HepG2 (cell line): ENCODE data around the gene BLVRB. TPM values are rescaled to one million over a fixed set of nuclear protein-coding genes. Genes with fewer than 3 reads are reported as not detected.

ENCODE experiments used
- CAMTA2 ChIP-seq: sonication (generic); formaldehyde crosslinking; IDR thresholded peaks from 2 replicates; pipeline ENCODE4 v1.4.0; 2020; ENCODE audit warnings: mild to moderate bottlenecking, missing genetic modification reagents, borderline replicate concordance
- E2F5 ChIP-seq: sonication (generic); formaldehyde crosslinking; conservative IDR thresholded peaks from 2 replicates; pipeline ENCODE4 v1.4.0; 2020; ENCODE audit warnings: missing genetic modification reagents
- FIP1L1 ChIP-seq: fragments of 200-400 bp; formaldehyde crosslinking; IDR thresholded peaks from 2 replicates; pipeline ENCODE4 v1.6.1; 2018; ENCODE audit warnings: low read depth, mild to moderate bottlenecking, low read length, moderate library complexity, borderline replicate concordance; ENCODE audit not compliant: insufficient read depth
- FOXA1 ChIP-seq, 2 experiments: fragments of 450-650 bp in 1 of 2; sonication (generic) in 1 of 2; formaldehyde crosslinking in 1 of 2; IDR thresholded peaks; 2 replicates each; pipeline versions ENCODE4 v1.4.0 to v1.6.1; 2016 to 2020; ENCODE audit warnings: missing genetic modification reagents in 1 of 2
- FOXC1 ChIP-seq: sonication (generic); formaldehyde crosslinking; IDR thresholded peaks from 2 replicates; pipeline ENCODE4 v1.8.0; 2022; ENCODE audit warnings: mild to moderate bottlenecking, missing genetic modification reagents, borderline replicate concordance
- FOXM1 ChIP-seq: sonication (generic); formaldehyde crosslinking; IDR thresholded peaks from 2 replicates; pipeline ENCODE4 v1.5.0; 2020; ENCODE audit warnings: missing genetic modification reagents
- HNRNPH1 ChIP-seq: fragments of 200-400 bp; formaldehyde crosslinking; optimal IDR thresholded peaks from 2 replicates; pipeline ENCODE3; 2017; ENCODE audit warnings: mild to moderate bottlenecking, low read depth, low read length
- HOXA9 ChIP-seq: sonication (generic); formaldehyde crosslinking; IDR thresholded peaks from 2 replicates; pipeline ENCODE4 v1.8.1; 2022; ENCODE audit warnings: missing genetic modification reagents, mild to moderate bottlenecking, moderate library complexity, borderline replicate concordance
- MLLT10 ChIP-seq: sonication (generic); formaldehyde crosslinking; IDR thresholded peaks from 2 replicates; pipeline ENCODE4 v1.4.0; 2020; ENCODE audit warnings: missing genetic modification reagents
- MXI1 ChIP-seq: IDR thresholded peaks from 3 replicates; pipeline ENCODE4 v1.6.1; 2012; ENCODE audit warnings: low read depth, low read length, inconsistent platforms, borderline replicate concordance
- PLSCR1 ChIP-seq: sonication (generic); formaldehyde crosslinking; IDR thresholded peaks from 2 replicates; pipeline ENCODE4 v1.5.0; 2020; ENCODE audit warnings: missing genetic modification reagents, mild to moderate bottlenecking, borderline replicate concordance
- POLR2G ChIP-seq: fragments of 200-400 bp; formaldehyde crosslinking; IDR thresholded peaks from 2 replicates; pipeline ENCODE4 v1.6.1; 2018; ENCODE audit warnings: mild to moderate bottlenecking, low read depth, low read length, moderate library complexity
- SKI ChIP-seq: fragments of 450-650 bp; IDR thresholded peaks from one replicate; pipeline ENCODE4 v1.6.1; 2018; ENCODE audit warnings: mild to moderate bottlenecking; ENCODE audit not compliant: partially characterized antibody
- SP5 ChIP-seq: IDR thresholded peaks from 2 replicates; pipeline ENCODE4 v1.6.1; 2016; ENCODE audit warnings: low read depth, borderline replicate concordance
- SPEN ChIP-seq: sonication (generic); formaldehyde crosslinking; IDR thresholded peaks from 2 replicates; pipeline ENCODE4 v1.5.1; 2020; ENCODE audit warnings: low read depth, mild to moderate bottlenecking, missing genetic modification reagents
- STAT5B ChIP-seq: sonication (generic); formaldehyde crosslinking; IDR thresholded peaks from 2 replicates; pipeline ENCODE4 v1.4.0; 2020; ENCODE audit warnings: missing genetic modification reagents
- ZBTB37 ChIP-seq: sonication (generic); formaldehyde crosslinking; IDR thresholded peaks from 2 replicates; pipeline ENCODE4 v1.4.0; 2020; ENCODE audit warnings: mild to moderate bottlenecking, missing genetic modification reagents
- ZKSCAN1 ChIP-seq: fragments of 150-350 bp; IDR thresholded peaks from 2 replicates; pipeline ENCODE4 v1.6.1; 2014; ENCODE audit warnings: low read length
- ZNF331 ChIP-seq: sonication (generic); formaldehyde crosslinking; IDR thresholded peaks from 2 replicates; pipeline ENCODE4 v1.4.0; 2020; ENCODE audit warnings: missing genetic modification reagents
- ZNF850 ChIP-seq: sonication (generic); formaldehyde crosslinking; conservative IDR thresholded peaks from 2 replicates; pipeline ENCODE4 v1.9.0; 2021; ENCODE audit warnings: mild to moderate bottlenecking, missing genetic modification reagents
- ZUFSP ChIP-seq: sonication (generic); formaldehyde crosslinking; IDR thresholded peaks from 2 replicates; pipeline ENCODE4 v1.9.0; 2021; ENCODE audit warnings: missing genetic modification reagents, mild to moderate bottlenecking, borderline replicate concordance
- polyA plus RNA-seq, 8 experiments: library from polyadenylated mRNA; depleted of rRNA in 3 of 8; stranded (reverse) in 7 of 8; unstranded in 1 of 8; fragments of >200 nt; fragmentation: Illumina TruSeq in 4 of 8; extraction: Trizol in 4 of 8; gene quantifications; 2 replicates each; pipeline versions ENCODE4 v1.2.1 to v1.2.3, GENCODE V29; 2011 to 2016; ENCODE audit warnings: low read depth in 4 of 8, missing spikeins in 1 of 8, mixed read lengths in 1 of 8; ENCODE audit not compliant: insufficient read depth in 1 of 8
- total RNA-seq, 5 experiments: library from RNA; depleted of rRNA; stranded (reverse); fragments of >200 nt; fragmentation: Illumina TruSeq; extraction: Trizol; gene quantifications; 2 replicates each; pipeline ENCODE4 v1.2.3, GENCODE V29; 2016; ENCODE audit warnings: low read depth in 1 of 5
- TF ChIP-seq, protein P1 (sequence below): sonication (generic); formaldehyde crosslinking; IDR thresholded peaks from 2 replicates; pipeline ENCODE4 v1.5.1; 2020; ENCODE audit warnings: mild to moderate bottlenecking, moderate library complexity, missing genetic modification reagents

BLVRB gene
- total and polyA plus RNA-seq, 2 of the 13 experiments (the other 11 are each of a cell fraction or from before 2014, with no cell fraction given): 25.9 to 51.4 TPM

DNA sequence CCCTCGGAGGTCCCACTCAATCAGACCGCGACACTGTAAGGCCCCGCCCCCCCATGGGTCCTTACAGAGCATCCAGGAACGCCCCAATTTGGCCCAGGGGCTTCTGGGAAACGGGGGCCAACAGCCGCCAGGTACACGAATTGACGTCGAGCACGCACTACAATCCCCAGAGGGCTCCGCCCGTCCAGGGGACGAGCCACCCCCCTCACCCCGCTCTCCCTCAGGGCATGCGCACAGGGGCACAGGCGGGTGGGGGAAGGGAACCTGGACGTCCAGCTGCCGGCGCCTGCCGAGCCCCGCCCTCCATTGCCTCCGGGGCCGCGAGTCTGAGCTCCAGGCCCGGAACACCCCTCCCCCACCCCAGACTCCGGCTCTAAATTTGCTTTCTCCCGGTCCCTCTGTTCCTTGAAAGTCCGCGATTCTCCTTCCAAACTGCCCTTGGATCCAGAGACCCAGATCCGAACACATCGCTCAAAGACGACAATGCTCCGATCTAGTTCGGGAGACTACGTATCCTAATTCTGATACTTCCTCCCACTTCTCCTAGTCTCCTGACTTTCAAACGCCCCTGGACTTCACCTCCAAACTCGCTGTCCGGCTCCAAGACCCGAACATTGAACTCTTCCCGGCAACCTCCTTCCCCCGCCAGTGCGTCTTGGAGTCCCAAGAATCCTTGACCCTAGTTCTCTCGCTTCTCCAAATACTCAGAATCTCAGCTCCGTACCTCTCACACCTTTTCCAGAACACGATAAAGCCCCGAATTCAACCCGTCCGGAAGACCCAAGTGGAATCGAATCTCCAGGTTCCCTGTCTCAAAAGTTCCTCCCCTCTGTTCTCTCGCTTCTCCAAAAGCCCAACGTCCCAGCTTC is 22.2 kb downstream of the BLVRB start (continued):
- no peak for TF ChIP-seq ZUFSP
- no peak for TF ChIP-seq ZNF850 (CRISPR knock-in tag)
- TF ChIP-seq HOXA9 (CRISPR knock-in tag): no peak
- TF ChIP-seq MLLT10: no peak
- TF ChIP-seq POLR2G: no peak; the same call in none of the 2 replicates
- TF ChIP-seq, protein P1, sequence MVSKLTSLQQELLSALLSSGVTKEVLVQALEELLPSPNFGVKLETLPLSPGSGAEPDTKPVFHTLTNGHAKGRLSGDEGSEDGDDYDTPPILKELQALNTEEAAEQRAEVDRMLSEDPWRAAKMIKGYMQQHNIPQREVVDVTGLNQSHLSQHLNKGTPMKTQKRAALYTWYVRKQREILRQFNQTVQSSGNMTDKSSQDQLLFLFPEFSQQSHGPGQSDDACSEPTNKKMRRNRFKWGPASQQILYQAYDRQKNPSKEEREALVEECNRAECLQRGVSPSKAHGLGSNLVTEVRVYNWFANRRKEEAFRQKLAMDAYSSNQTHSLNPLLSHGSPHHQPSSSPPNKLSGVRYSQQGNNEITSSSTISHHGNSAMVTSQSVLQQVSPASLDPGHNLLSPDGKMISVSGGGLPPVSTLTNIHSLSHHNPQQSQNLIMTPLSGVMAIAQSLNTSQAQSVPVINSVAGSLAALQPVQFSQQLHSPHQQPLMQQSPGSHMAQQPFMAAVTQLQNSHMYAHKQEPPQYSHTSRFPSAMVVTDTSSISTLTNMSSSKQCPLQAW (CRISPR knock-in tag): peak; percentile 54; the same call in 1 of the 2 replicates
- TF ChIP-seq E2F5 (CRISPR knock-in tag): no peak
- no peak for TF ChIP-seq FIP1L1
- peak; percentile 73; the same call in 1 of the 2 replicates for TF ChIP-seq FOXC1 (CRISPR knock-in tag)
- TF ChIP-seq ZKSCAN1: no peak
- TF ChIP-seq CAMTA2 (CRISPR knock-in tag): no peak
- TF ChIP-seq MXI1: peak; percentile 75; the same call in 1 of the 3 replicates
- no peak for TF ChIP-seq FOXA1 (IDR thresholded peaks at IDR 0.05)
- TF ChIP-seq FOXA1 (CRISPR knock-in tag; IDR thresholded peaks at IDR 0.05): no peak
- TF ChIP-seq SP5 (CRISPR knock-in tag): peak; percentile 82; the same call in 1 of the 2 replicates
- no peak for TF ChIP-seq FOXM1
- 0 out of 2 replicates have a peak, but pooled peaks have one; percentile 51 for TF ChIP-seq SPEN (CRISPR knock-in tag)
- no peak for TF ChIP-seq HNRNPH1
- TF ChIP-seq ZNF331 (CRISPR knock-in tag): peak; percentile 36; the same call in 1 of the 2 replicates
- TF ChIP-seq STAT5B (CRISPR knock-in tag): no peak
- peak; percentile 53 for TF ChIP-seq SKI
- no peak for TF ChIP-seq PLSCR1 (CRISPR knock-in tag)
- TF ChIP-seq ZBTB37: no peak
